Endothelial cell of umbilical vein (primary cell): Measurements from ENCODE around the gene MRPS12. TPM values are rescaled to one million over a fixed set of nuclear protein-coding genes. Genes with fewer than 3 reads are reported as not detected.

Source experiments
- BruUV-seq: library from RNA; stranded (reverse); fragments of 400-500 nt; replicated peaks from 2 replicates; lab custom pipeline; 2021; lab: Mats Ljungman, UMichigan
- CTCF ChIA-PET: fragments of 300-600, 350-600 bp; sonication (Branson Sonifier 250); formaldehyde crosslinking; loops from one replicate; lab custom pipeline; 2021; ENCODE audit warnings: antibody characterized with exemption, inconsistent platforms; lab: Charles Lee
- POLR2A ChIA-PET: fragments of 300-600, 350-600 bp; sonication (Branson Sonifier 250); formaldehyde crosslinking; loops from one replicate; lab custom pipeline; 2021; ENCODE audit warnings: antibody characterized with exemption, inconsistent platforms; lab: Charles Lee
- DNase-seq: peaks from one replicate; pipeline ENCODE4 v3.0.0-alpha.2; 2011; ENCODE audit warnings: low read depth, low spot score
- FAIRE-seq: peaks from 2 replicates; lab custom pipeline; 2011; peaks lifted over from hg19 to GRCh38; lab: Jason Lieb, UNC
- H2AFZ ChIP-seq: 2 replicates; pipeline ENCODE4 v1.6.0; 2012; ENCODE audit warnings: low read depth, low read length, control low read depth, inconsistent platforms
- H3K27ac ChIP-seq: 2 replicates; pipeline ENCODE4 v1.5.1; 2011; ENCODE audit warnings: low read depth, mild to moderate bottlenecking, control low read depth, low read length, moderate library complexity; ENCODE audit not compliant: insufficient read depth
- H3K27me3 ChIP-seq, 2 experiments: 2 replicates each; pipeline versions ENCODE4 v1.6.0 to v1.6.1; 2011; ENCODE audit warnings: low read length in 2 of 2, mixed read lengths in 1 of 2; ENCODE audit not compliant: control insufficient read depth in 2 of 2, insufficient read depth in 2 of 2
- H3K36me3 ChIP-seq, 2 experiments: 2 replicates in 1 of 2; 3 replicates in 1 of 2; pipeline ENCODE4 v1.5.1; 2011; ENCODE audit warnings: low read length in 2 of 2, mild to moderate bottlenecking in 1 of 2, moderate library complexity in 1 of 2; ENCODE audit not compliant: control insufficient read depth in 2 of 2, insufficient read depth in 2 of 2; ENCODE audit errors: extremely low read depth in 1 of 2
- H3K4me1 ChIP-seq: 3 replicates; pipeline ENCODE4 v1.5.1; 2011; ENCODE audit warnings: mild to moderate bottlenecking, low read length; ENCODE audit not compliant: control insufficient read depth, insufficient read depth; ENCODE audit errors: extremely low read depth
- H3K4me2 ChIP-seq: 2 replicates; pipeline ENCODE4 v1.6.1; 2011; ENCODE audit warnings: low read length, control low read depth, mixed read lengths; ENCODE audit not compliant: insufficient read depth
- H3K4me3 ChIP-seq, 3 experiments: fragments of 200-600 bp in 1 of 3; sonication (generic), shearing (Covaris generic) in 1 of 3; replicated peaks in 1 of 3; 2 replicates each; pipeline ENCODE4 v1.5.1; 2011 to 2016; ENCODE audit warnings: control low read depth in 3 of 3, low read length in 3 of 3, mild to moderate bottlenecking in 2 of 3, inconsistent platforms in 1 of 3, low read depth in 1 of 3, moderate library complexity in 1 of 3; ENCODE audit not compliant: insufficient read depth in 1 of 3
- H3K79me2 ChIP-seq: 2 replicates; pipeline ENCODE4 v1.6.0; 2012; ENCODE audit warnings: low read length, inconsistent platforms; ENCODE audit not compliant: control insufficient read depth, insufficient read depth
- H3K9ac ChIP-seq: replicated peaks from 2 replicates; pipeline ENCODE3; 2011; ENCODE audit warnings: low read length, control low read depth; ENCODE audit not compliant: insufficient read depth; ENCODE audit errors: extremely low read depth
- H3K9me1 ChIP-seq: replicated peaks from 3 replicates; pipeline ENCODE4 v1.6.0; 2011; ENCODE audit warnings: mild to moderate bottlenecking, low read length; ENCODE audit not compliant: control insufficient read depth, insufficient read depth; ENCODE audit errors: extremely low read depth
- H3K9me3 ChIP-seq: replicated peaks from 2 replicates; pipeline ENCODE4 v1.5.1; 2012; ENCODE audit warnings: low read length, inconsistent platforms; ENCODE audit not compliant: control insufficient read depth, insufficient read depth
- H4K20me1 ChIP-seq: replicated peaks from 2 replicates; pipeline ENCODE3; 2011; ENCODE audit warnings: mild to moderate bottlenecking, low read length; ENCODE audit not compliant: control insufficient read depth, insufficient read depth; ENCODE audit errors: extremely low read depth
- CTCF ChIP-seq, 2 donors: IDR thresholded peaks; 1 replicate in 1 of 2; 2 replicates in 1 of 2; pipeline ENCODE4 v1.5.1; 2011; ENCODE audit warnings: low read length in 2 of 2, mild to moderate bottlenecking in 2 of 2, moderate library complexity in 2 of 2, control low read depth in 1 of 2, inconsistent platforms in 1 of 2, low read depth in 1 of 2; ENCODE audit not compliant: insufficient read depth in 1 of 2; ENCODE audit errors: extremely low read depth in 1 of 2
- EZH2 ChIP-seq: IDR thresholded peaks from 2 replicates; pipeline ENCODE4 v1.6.1; 2012; ENCODE audit warnings: borderline replicate concordance, low read depth, mild to moderate bottlenecking, moderate library complexity, low read length, inconsistent platforms; ENCODE audit not compliant: severe bottlenecking
- FOS ChIP-seq: IDR thresholded peaks from 2 replicates; pipeline ENCODE4 v1.6.1; 2011; ENCODE audit warnings: mild to moderate bottlenecking, low read length, moderate library complexity, borderline replicate concordance; ENCODE audit not compliant: insufficient read depth
- GATA2 ChIP-seq: IDR thresholded peaks from 2 replicates; pipeline ENCODE4 v1.7.0; 2011; ENCODE audit warnings: low read depth, mild to moderate bottlenecking, moderate library complexity, mixed read lengths, low read length; ENCODE audit not compliant: insufficient read length, insufficient read depth
- JUN ChIP-seq: IDR thresholded peaks from 2 replicates; pipeline ENCODE4 v1.6.1; 2011; ENCODE audit warnings: borderline replicate concordance, low read depth; ENCODE audit not compliant: insufficient read length, insufficient read depth
- MAX ChIP-seq: IDR thresholded peaks from 2 replicates; pipeline ENCODE4 v1.6.1; 2011; ENCODE audit not compliant: insufficient read depth, insufficient read length
- MYC ChIP-seq: IDR thresholded peaks from one replicate; pipeline ENCODE4 v1.6.1; 2011; ENCODE audit warnings: mild to moderate bottlenecking, low read depth, low read length
- POLR2A ChIP-seq: IDR thresholded peaks from 2 replicates; pipeline ENCODE4 v1.6.1; 2012; ENCODE audit warnings: low read depth, mild to moderate bottlenecking, control low read depth, low read length
- POLR2AphosphoS5 ChIP-seq: IDR thresholded peaks from 2 replicates; pipeline ENCODE4 v1.6.1; 2012; ENCODE audit warnings: low read depth, mild to moderate bottlenecking, control low read depth, low read length, moderate library complexity; ENCODE audit not compliant: insufficient read depth
- dilution Hi-C: fragments of 300-500 bp; cut with MboI; formaldehyde crosslinking; loops from one replicate; pipeline ENCODE4 v1.15.0; 2019; ENCODE audit warnings: low sequenced_read_pairs; ENCODE audit not compliant: extremely low pct_ligation_motif_present
- intact Hi-C: fragments of 100-400 bp; cut with micrococcal nuclease; formaldehyde crosslinking; loops from one replicate; pipeline ENCODE4 v1.10.0; 2022
- polyA plus RNA-seq, 4 experiments: library from polyadenylated mRNA; depleted of rRNA in 3 of 4; stranded (reverse) in 3 of 4; unstranded in 1 of 4; fragments of >200 nt; gene quantifications; 2 replicates each; pipeline versions ENCODE4 v1.2.1 to v1.2.3, GENCODE V29; 2011 to 2012; ENCODE audit warnings: missing spikeins in 1 of 4
- total RNA-seq: library from RNA; stranded (reverse); gene quantifications from 2 replicates; pipeline ENCODE4 v1.2.3, GENCODE V29; 2021

The MRPS12 gene
- total and polyA plus RNA-seq, 2 donors (not counting 3 experiments of a cell fraction or from before 2014, with no cell fraction given), result 49.3 to 86.3 TPM

- ChIA-PET POLR2A (interaction anchor here (0.6 kb wide), 1 partner anchor 49 kb away, joined by 6 read pairs; no protein-coding TSS in a partner anchor), CTCF (interaction anchor here (1.0 kb wide), 1 partner anchor 21 kb away, joined by 3 read pairs; no protein-coding TSS in a partner anchor)
- BruUV-seq, result no TSS peak
- Histone ChIP-seq H3K4me2 (no peak overlapping the region), H3K4me1 (no peaks in the 10 kb centered on the region), H4K20me1 (no peaks in the 10 kb centered on the region), H3K4me3 (no peak overlapping the region), H2AFZ (no peak overlapping the region), H3K9me1 (no peaks in the 10 kb centered on the region), H3K9me3 (no peaks in the 10 kb centered on the region), H3K36me3 (peaks cover 2 to 17% of the 10 kb centered on the region in 2 experiments), H3K27ac (no peak overlapping the region), H3K9ac (no peak overlapping the region), H3K79me2 (no peaks in the 10 kb centered on the region), H3K27me3 (no peaks in the 10 kb centered on the region)
- TF ChIP-seq MYC (no peak), JUN (no peak), MAX (no peak), CTCF (IDR thresholded peaks at IDR 0.05; ENCODE audit: extremely low read depth in 1 of 2, insufficient read depth in 1 of 2, low read depth in 1 of 2, low read length in 2 of 2) (no peak), EZH2 (no peak), GATA2 (no peak), POLR2A (no peak), POLR2AphosphoS5 (no peak), FOS (no peak)
- intact Hi-C loops (no loop called here), dilution Hi-C loops (no loop called here)
- FAIRE-seq (no peak), DNase-seq (no peak)
These were observed 40.1 kb upstream of the MRPS12 start for GRCh38 chr19:38890686-38891085.
